Endothelial cell (in vitro differentiated cells): ENCODE results near the gene HOXD12. TPM values are rescaled to one million over a fixed set of nuclear protein-coding genes. Genes with fewer than 3 reads are reported as not detected.

ENCODE experiments used
- DNase-seq: peaks from one replicate; pipeline ENCODE4 v3.0.0; 2021; ENCODE audit warnings: low spot score
- H3K27ac Mint-ChIP-seq: one replicate; pipeline ENCODE4 v1.8.0; 2021; ENCODE audit warnings: mixed read lengths, inconsistent platforms; ENCODE audit not compliant: unreplicated experiment
- H3K27me3 Mint-ChIP-seq: one replicate; pipeline ENCODE4 v1.8.0; 2021; ENCODE audit warnings: mild to moderate bottlenecking, moderate library complexity, mixed read lengths, inconsistent platforms; ENCODE audit not compliant: unreplicated experiment
- H3K36me3 Mint-ChIP-seq: one replicate; pipeline ENCODE4 v1.8.0; 2021; ENCODE audit warnings: mild to moderate bottlenecking, low read depth, mixed read lengths, inconsistent platforms; ENCODE audit not compliant: unreplicated experiment
- H3K4me1 Mint-ChIP-seq: one replicate; pipeline ENCODE4 v1.8.0; 2021; ENCODE audit warnings: mild to moderate bottlenecking, mixed read lengths, inconsistent platforms; ENCODE audit not compliant: unreplicated experiment
- H3K4me3 Mint-ChIP-seq: one replicate; pipeline ENCODE4 v1.8.0; 2021; ENCODE audit warnings: mild to moderate bottlenecking, mixed read lengths, inconsistent platforms; ENCODE audit not compliant: unreplicated experiment
- H3K9me3 Mint-ChIP-seq: one replicate; pipeline ENCODE4 v1.8.0; 2021; ENCODE audit warnings: mixed read lengths, inconsistent platforms; ENCODE audit not compliant: unreplicated experiment
- CTCF ChIP-seq: fragments of 200-600 bp; sonication (generic); IDR thresholded peaks from one replicate; pipeline ENCODE4 v1.5.0; 2021; ENCODE audit warnings: antibody characterized with exemption; ENCODE audit not compliant: unreplicated experiment
- total RNA-seq: library from RNA; stranded (reverse); fragmentation: NEBNext Ultra II Directional; extraction: Animal tissue kit (Norgen Biotek cat#: 25700); gene quantifications from one replicate; pipeline ENCODE4 v1.2.1, GENCODE V29; 2021; ENCODE audit not compliant: unreplicated experiment

The HOXD12 gene
- total RNA-seq, 1 donor from 2014 or later, result not detected

- Mint-ChIP-seq H3K27me3 (peaks cover 40% of the 10 kb centered on the region), H3K9me3 (no peaks in the 10 kb centered on the region), H3K4me3 (no peak overlapping the region), H3K36me3 (no peaks in the 10 kb centered on the region), H3K27ac (no peak overlapping the region), H3K4me1 (peaks cover 25% of the 10 kb centered on the region)
- no peak for TF ChIP-seq CTCF
- no peak for DNase-seq
Observed at GRCh38 chr2:176110415-176111308, 11.1 kb downstream of the HOXD12 start.

- peak; percentile 34 for TF ChIP-seq CTCF
- H3K36me3 Mint-ChIP-seq, result no peaks in the 10 kb centered on the region
- peaks cover 20% of the 10 kb centered on the region for H3K4me1 Mint-ChIP-seq
- no peak overlapping the region for H3K4me3 Mint-ChIP-seq
- peaks cover 37% of the 10 kb centered on the region for H3K27me3 Mint-ChIP-seq
- H3K27ac Mint-ChIP-seq, result no peak overlapping the region
- H3K9me3 Mint-ChIP-seq, result no peaks in the 10 kb centered on the region
- DNase-seq, result peak; percentile 83
Observed at GRCh38 chr2:176111309-176111663, 11.7 kb downstream of the HOXD12 start.

- Mint-ChIP-seq H3K27ac (no peak overlapping the region), H3K27me3 (peaks cover 40% of the 10 kb centered on the region)
Observed at GRCh38 chr2:176111846-176112374, 12.3 kb downstream of the HOXD12 start.

GRCh38 chr2:176112375-176113302 lies 13.0 kb downstream of the HOXD12 start:
- Mint-ChIP-seq H3K27me3 (peaks cover 40% of the 10 kb centered on the region), H3K4me3 (no peak overlapping the region)
- no peak for DNase-seq

More at GRCh38 chr2:176111846-176112374, 12.3 kb downstream of the HOXD12 start:
- H3K36me3 Mint-ChIP-seq, result no peaks in the 10 kb centered on the region
- TF ChIP-seq CTCF, result no peak
- no peak overlapping the region for H3K4me3 Mint-ChIP-seq
- H3K9me3 Mint-ChIP-seq, result no peaks in the 10 kb centered on the region
- H3K4me1 Mint-ChIP-seq, result peaks cover 19% of the 10 kb centered on the region
- DNase-seq, result no peak

More at GRCh38 chr2:176112375-176113302, 13.0 kb downstream of the HOXD12 start:
- Mint-ChIP-seq H3K27ac (no peak overlapping the region), H3K4me1 (peaks cover 17% of the 10 kb centered on the region), H3K36me3 (no peaks in the 10 kb centered on the region), H3K9me3 (no peaks in the 10 kb centered on the region)
- TF ChIP-seq CTCF, result no peak
